GM12878 (cell line): ENCODE measurements around the gene ZNF525. TPM values are rescaled to one million over a fixed set of nuclear protein-coding genes. Genes with fewer than 3 reads are reported as not detected.

Experiments
- ATAC-seq: fragments of 200-7000 bp; cut with Tn5 transposase; 3 replicates; pipeline ENCODE4 v1.9.1; 2020; ENCODE audit warnings: mild to moderate bottlenecking, moderate library complexity
- BruUV-seq: library from RNA; stranded (reverse); fragments of 400-500 nt; replicated peaks from 2 replicates; lab custom pipeline; 2021; lab: Mats Ljungman, UMichigan
- CTCF ChIA-PET: fragments of 300-600 bp; sonication (Branson Sonifier 250); formaldehyde crosslinking; extraction: SDS; loops from one replicate; lab custom pipeline; 2021; ENCODE audit warnings: inconsistent platforms; lab: Yijun Ruan, JAX
- POLR2A ChIA-PET: fragments of 350-600 bp; formaldehyde crosslinking; extraction: SDS; loops from one replicate; lab custom pipeline; 2021; ENCODE audit warnings: inconsistent platforms; lab: Charles Lee
- RAD21 ChIA-PET: fragments of 300-600 bp; sonication (Branson Sonifier 250); formaldehyde crosslinking; loops from one replicate; lab custom pipeline; 2023; ENCODE audit warnings: antibody characterized with exemption; ENCODE audit not compliant: unreplicated experiment; lab: Charles Lee
- SMC1A ChIA-PET: fragments of 300-600 bp; sonication (Branson Sonifier 250); formaldehyde crosslinking; loops from one replicate; lab custom pipeline; 2023; ENCODE audit not compliant: unreplicated experiment, uncharacterized antibody; lab: Charles Lee
- DNase-seq: peaks from one replicate; pipeline ENCODE4 v3.0.0-alpha.2; 2011; ENCODE audit warnings: low read depth, low spot score
- FAIRE-seq: peaks from 3 replicates; lab custom pipeline; 2011; peaks lifted over from hg19 to GRCh38; lab: Jason Lieb, UNC
- H2AFZ ChIP-seq: 2 replicates; pipeline ENCODE4 v1.6.0; 2011; ENCODE audit warnings: low read depth, low read length, control low read depth; ENCODE audit not compliant: control insufficient read depth
- H3K27ac ChIP-seq: 2 replicates; pipeline ENCODE4 v1.5.1; 2011; ENCODE audit warnings: control low read depth; ENCODE audit not compliant: control insufficient read depth, insufficient read depth
- H3K27me3 ChIP-seq, 2 experiments: replicated peaks in 1 of 2; 2 replicates each; pipeline versions ENCODE4 v1.6.0 to v1.6.1; 2011; ENCODE audit warnings: low read length in 1 of 2; ENCODE audit not compliant: control insufficient read depth in 2 of 2, insufficient read depth in 2 of 2
- H3K36me3 ChIP-seq, 2 experiments: 2 replicates each; pipeline ENCODE4 v1.5.1; 2011; ENCODE audit warnings: low read length in 1 of 2; ENCODE audit not compliant: control insufficient read depth in 2 of 2, insufficient read depth in 2 of 2
- H3K4me1 ChIP-seq: 2 replicates; pipeline ENCODE4 v1.6.1; 2011; ENCODE audit warnings: mild to moderate bottlenecking, low read length, moderate library complexity, mixed read lengths; ENCODE audit not compliant: control insufficient read depth, insufficient read depth
- H3K4me2 ChIP-seq: 2 replicates; pipeline ENCODE4 v1.6.0; 2011; ENCODE audit warnings: control low read depth; ENCODE audit not compliant: control insufficient read depth, insufficient read depth
- H3K4me3 ChIP-seq: fragments of 200-600 bp; sonication (generic); 2 replicates; pipeline ENCODE4 v1.5.1; 2016
- H3K79me2 ChIP-seq: 2 replicates; pipeline ENCODE4 v1.6.0; 2011; ENCODE audit warnings: low read length; ENCODE audit not compliant: control insufficient read depth, insufficient read depth
- H3K9ac ChIP-seq: 2 replicates; pipeline ENCODE4 v1.8.0; 2011; ENCODE audit warnings: low read length, control low read depth, mixed read lengths; ENCODE audit not compliant: control insufficient read depth, insufficient read depth
- H3K9me3 ChIP-seq: replicated peaks from 3 replicates; pipeline ENCODE4 v1.5.1; 2011; ENCODE audit warnings: mild to moderate bottlenecking, low read length; ENCODE audit not compliant: control insufficient read depth, insufficient read depth
- H4K20me1 ChIP-seq: 2 replicates; pipeline ENCODE4 v1.6.0; 2011; ENCODE audit not compliant: control insufficient read depth, insufficient read depth
- CHD1 ChIP-seq: IDR thresholded peaks from 2 replicates; pipeline ENCODE4 v1.6.1; 2012; ENCODE audit warnings: low read depth, low read length, improper control_type of control experiment
- CREB1 ChIP-seq: IDR thresholded peaks from 2 replicates; pipeline ENCODE4 v1.6.1; 2012; ENCODE audit warnings: low read depth, mild to moderate bottlenecking, inconsistent platforms
- ESRRA ChIP-seq: IDR thresholded peaks from 2 replicates; pipeline ENCODE4 v1.6.1; 2012; ENCODE audit warnings: mild to moderate bottlenecking, low read length, improper control_type of control experiment
- GABPA ChIP-seq: IDR thresholded peaks from 2 replicates; pipeline ENCODE4 v1.6.1; 2014; ENCODE audit warnings: antibody characterized with exemption, low read depth, mild to moderate bottlenecking, inconsistent platforms
- HDGF ChIP-seq: fragments of 450-650 bp; IDR thresholded peaks from 2 replicates; pipeline ENCODE4 v1.6.1; 2016; ENCODE audit warnings: antibody characterized with exemption
- JUNB ChIP-seq: IDR thresholded peaks from 2 replicates; pipeline ENCODE4 v1.6.1; 2016; ENCODE audit warnings: antibody characterized with exemption, mild to moderate bottlenecking
- KLF5 ChIP-seq: fragments of 450-650 bp; IDR thresholded peaks from 2 replicates; pipeline ENCODE4 v1.6.1; 2014; ENCODE audit warnings: mild to moderate bottlenecking; ENCODE audit not compliant: partially characterized antibody
- NFXL1 ChIP-seq: fragments of 450-650 bp; IDR thresholded peaks from 2 replicates; pipeline ENCODE4 v1.6.1; 2017; ENCODE audit warnings: antibody characterized with exemption, mild to moderate bottlenecking, borderline replicate concordance
- SIX5 ChIP-seq: IDR thresholded peaks from 2 replicates; pipeline ENCODE4 v1.6.1; 2011; ENCODE audit warnings: mild to moderate bottlenecking, low read depth, low read length, moderate library complexity; ENCODE audit not compliant: severe bottlenecking
- WGBS: methylation state at CpG from one replicate; pipeline ENCODE4 v1.1.6; 2016; ENCODE audit warnings: low lambda C conversion rate; ENCODE audit not compliant: insufficient replicate concordance, insufficient coverage; ENCODE audit errors: missing lambda C conversion rate; 5-methylcytosine and 5-hydroxymethylcytosine counted together
- in situ Hi-C: fragments of 300-500 bp; cut with MboI; formaldehyde crosslinking; loops from 9 replicates; pipeline ENCODE4 v1.14.3; 2018; ENCODE audit warnings: mixed read lengths
- intact Hi-C: fragments of 100-400 bp; cut with micrococcal nuclease; formaldehyde crosslinking; loops from one replicate; pipeline ENCODE4 v1.14.2; 2022; ENCODE audit not compliant: unreplicated experiment
- polyA plus RNA-seq, 11 experiments: library from polyadenylated mRNA; depleted of rRNA in 4 of 11; unstranded in 6 of 11; stranded (reverse) in 5 of 11; fragments of >200 nt; fragmentation: Nextera tagmentation in 4 of 11; fragmentation: Illumina TruSeq in 1 of 11; extraction: Ambion mirVana in 4 of 11; extraction: Trizol in 1 of 11; gene quantifications; 1 replicate in 1 of 11; 2 replicates in 10 of 11; pipeline versions ENCODE4 v1.2.1 to v1.2.3, GENCODE V29; 2011 to 2016; ENCODE audit warnings: inconsistent platforms in 2 of 11, missing spikeins in 2 of 11, low read depth in 1 of 11
- total RNA-seq, 4 experiments: library from RNA; depleted of rRNA in 3 of 4; stranded (reverse); fragments of >200 nt in 3 of 4; fragmentation: Illumina TruSeq in 1 of 4; extraction: Trizol in 1 of 4; gene quantifications; 2 replicates each; pipeline versions ENCODE4 v1.2.1 to v1.2.3, GENCODE V29; 2013 to 2021

The ZNF525 gene
- total and polyA plus RNA-seq, 10 of the 15 experiments (the other 5 are each of a cell fraction or from before 2014, with no cell fraction given) = 3.0 to 25.8 (median 9.4) TPM

DNA sequence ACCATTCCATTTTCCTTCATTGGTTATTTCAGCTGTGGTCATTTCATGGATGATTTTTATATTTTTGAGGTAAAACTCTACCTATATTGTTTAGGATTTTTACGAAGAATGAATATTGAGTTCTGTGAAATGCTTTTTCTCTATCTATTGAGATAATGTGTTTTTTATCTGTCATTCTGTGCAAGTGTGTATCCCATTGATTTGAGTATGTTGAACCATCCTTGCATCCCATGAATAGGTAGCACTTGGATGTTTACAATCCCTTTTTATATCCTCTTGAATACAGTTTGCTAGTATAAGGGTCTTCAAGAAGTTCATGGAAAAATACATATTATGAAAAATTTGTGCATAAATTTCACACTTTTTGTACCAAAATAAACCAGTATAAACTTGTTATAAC lies 9.8 kb upstream of the ZNF525 start:
- BruUV-seq = no TSS peak
- H3K27ac ChIP-seq = no peak overlapping the region
- no peaks in the 10 kb centered on the region for H3K27me3 ChIP-seq
- no peak for DNase-seq
- no peaks in the 10 kb centered on the region for H3K4me1 ChIP-seq
- 100% methylated on average over 1 of the region's 1 CpG for WGBS
- peaks cover 2 to 12% of the 10 kb centered on the region in 2 experiments; a peak in 3 of 4 replicates for H3K36me3 ChIP-seq
- CTCF ChIA-PET = no interaction called here
- intact Hi-C loops = no loop called here
- RAD21 ChIA-PET = no interaction called here
- SMC1A ChIA-PET = no interaction called here
- TF ChIP-seq GABPA (no peak), CREB1 (no peak), KLF5 (no peak), ESRRA (no peak), JUNB (no peak), SIX5 (no peak), NFXL1 (no peak), HDGF (no peak), CHD1 (no peak)
- TF ChIP-seq, all 136 proteins: peak for 0
- H3K9me3 ChIP-seq = peaks cover 21% of the 10 kb centered on the region
- in situ Hi-C loops = no loop called here
- FAIRE-seq = no peak
- no peak overlapping the region for H3K4me3 ChIP-seq
- no peaks in the 10 kb centered on the region for H4K20me1 ChIP-seq
- no peaks in the 10 kb centered on the region for H3K79me2 ChIP-seq
- POLR2A ChIA-PET = no interaction called here
- H3K4me2 ChIP-seq = no peak overlapping the region
- H3K9ac ChIP-seq = no peak overlapping the region
- no peak overlapping the region for H2AFZ ChIP-seq
- no peak for ATAC-seq
